K562 (cell line): ENCODE results near the gene SPHK2.

Experiments used
- BRF1 ChIP-seq: IDR thresholded peaks from 3 replicates; pipeline ENCODE4 v1.6.1; 2011; ENCODE audit warnings: borderline replicate concordance, mild to moderate bottlenecking; ENCODE audit not compliant: insufficient read length; ENCODE audit errors: extremely low read depth
- CTCF ChIP-seq, 3 experiments: IDR thresholded peaks in 2 of 3; conservative IDR thresholded peaks in 1 of 3; 2 replicates each; pipeline ENCODE4 v1.5.1; 2011 to 2012; ENCODE audit warnings: low read length in 3 of 3, mild to moderate bottlenecking in 3 of 3, control low read depth in 2 of 3, improper control_type of control experiment in 1 of 3, inconsistent platforms in 1 of 3, low read depth in 1 of 3, mixed read lengths in 1 of 3, moderate library complexity in 1 of 3; ENCODE audit not compliant: insufficient read depth in 2 of 3
- DPF2 ChIP-seq: fragments of 450-650 bp; IDR thresholded peaks from 2 replicates; pipeline ENCODE4 v1.6.1; 2016
- EP300 ChIP-seq: IDR thresholded peaks from 2 replicates; pipeline ENCODE4 v1.6.1; 2012; ENCODE audit warnings: low read length, improper control_type of control experiment
- GATAD2B ChIP-seq: fragments of 450-650 bp; IDR thresholded peaks from 2 replicates; pipeline ENCODE4 v1.6.1; 2017; ENCODE audit warnings: mild to moderate bottlenecking, borderline replicate concordance
- NFIC ChIP-seq: fragments of 450-650 bp; IDR thresholded peaks from 2 replicates; pipeline ENCODE4 v1.6.1; 2017; ENCODE audit warnings: mild to moderate bottlenecking, inconsistent platforms
- POLR2A ChIP-seq: fragments of 450-650 bp; conservative IDR thresholded peaks from 2 replicates; pipeline ENCODE4 v1.6.1; 2016
- RBM34 ChIP-seq: fragments of 200-400 bp; formaldehyde crosslinking; IDR thresholded peaks from 2 replicates; pipeline ENCODE4 v1.6.1; 2018; ENCODE audit warnings: low read length, borderline replicate concordance; ENCODE audit not compliant: insufficient read depth
- SAP30 ChIP-seq: fragments of 200-600 bp; sonication (generic); IDR thresholded peaks from 2 replicates; pipeline ENCODE4 v1.6.1; 2012; ENCODE audit warnings: borderline replicate concordance, low read depth, mild to moderate bottlenecking, moderate library complexity, low read length, control low read depth, inconsistent platforms; ENCODE audit not compliant: insufficient read depth, poor library complexity, severe bottlenecking
- SMC3 ChIP-seq: conservative IDR thresholded peaks from 2 replicates; pipeline ENCODE4 v1.6.1; 2011; ENCODE audit warnings: low read depth, low read length, improper control_type of control experiment; ENCODE audit not compliant: insufficient read depth
- USF2 ChIP-seq: sonication (generic); formaldehyde crosslinking; IDR thresholded peaks from 2 replicates; pipeline ENCODE4 v1.5.0; 2020; ENCODE audit warnings: missing genetic modification reagents
- YY1 ChIP-seq, 3 experiments: IDR thresholded peaks; 2 replicates each; pipeline ENCODE4 v1.6.1; 2011; ENCODE audit warnings: low read length in 2 of 3, mild to moderate bottlenecking in 2 of 3, moderate library complexity in 2 of 3, borderline replicate concordance in 1 of 3, control low read depth in 1 of 3, low read depth in 1 of 3; ENCODE audit not compliant: insufficient read depth in 3 of 3, insufficient replicate concordance in 2 of 3, control insufficient read depth in 1 of 3, insufficient read length in 1 of 3; ENCODE audit errors: extremely low read depth in 1 of 3
- ZKSCAN8 ChIP-seq: fragments of 200-800 bp; sonication (Bioruptor generic); IDR thresholded peaks from 2 replicates; pipeline ENCODE4 v1.6.1; 2016; ENCODE audit warnings: missing genetic modification characterization, missing compliant biosample characterization
- ZNF512 ChIP-seq: IDR thresholded peaks from 2 replicates; pipeline ENCODE4 v1.6.1; 2016; ENCODE audit warnings: missing genetic modification characterization, missing compliant biosample characterization

- TF ChIP-seq RBM34 = no peak
- no peak for TF ChIP-seq CTCF (IDR thresholded peaks at IDR 0.05 in 2 of 3, conservative IDR thresholded peaks at IDR 0.05 in 1 of 3; ENCODE audit: insufficient read depth in 2 of 3, low read depth in 1 of 3, low read length in 3 of 3)
- no peak for TF ChIP-seq POLR2A
- TF ChIP-seq DPF2 = no peak
- no peak for TF ChIP-seq EP300
- no peak for TF ChIP-seq YY1 (IDR thresholded peaks at IDR 0.05; ENCODE audit: borderline replicate concordance in 1 of 3, control insufficient read depth in 1 of 3, extremely low read depth in 1 of 3, insufficient read depth in 3 of 3, insufficient read length in 1 of 3, insufficient replicate concordance in 2 of 3, low read depth in 1 of 3, low read length in 2 of 3)
- no peak for TF ChIP-seq GATAD2B
- TF ChIP-seq NFIC = no peak
- no peak for TF ChIP-seq USF2 (CRISPR knock-in tag)
- TF ChIP-seq BRF1 = no peak
- no peak for TF ChIP-seq ZNF512 (tag)
- no peak for TF ChIP-seq SAP30
- no peak for TF ChIP-seq ZKSCAN8
- no peak for TF ChIP-seq SMC3
These were observed 51.6 kb downstream of the SPHK2 start for GRCh38 chr19:48670699-48671445.
